ENCODE data around the gene TTC28. TPM values are rescaled to one million over a fixed set of nuclear protein-coding genes. Genes with fewer than 3 reads are reported as not detected.

Gene TTC28
- total and polyA plus RNA-seq, 8 donors, result 2.2 to 18.6 (median 11.5) TPM

DNA sequence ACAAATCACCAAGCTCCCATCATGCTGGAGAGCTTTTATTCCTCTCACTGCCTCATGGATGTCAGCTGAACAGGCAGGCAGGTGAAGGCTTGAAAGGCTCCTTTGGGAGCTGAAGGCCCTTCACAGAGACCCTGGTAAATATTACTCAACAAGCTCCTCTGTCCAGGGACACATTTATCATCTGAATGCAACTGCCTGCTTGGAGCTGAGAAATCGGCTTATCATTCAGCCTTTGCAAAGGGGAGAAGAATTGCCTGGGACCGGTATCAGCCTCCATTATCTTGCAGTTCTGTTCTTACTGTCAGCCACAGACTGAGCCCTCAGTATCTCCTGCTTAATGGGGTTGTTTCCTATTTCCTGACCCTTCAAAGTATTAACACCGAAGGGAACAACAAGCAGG lies 646.8 kb downstream of the TTC28 start:
- peak overlapping the region in 1 of 4 donors; percentile 17 for H3K27ac ChIP-seq
- H3K36me3 ChIP-seq, result no peaks in the 10 kb centered on the region
- FAIRE-seq (no peak), DNase-seq (peak in 1 of 6 donors; percentile 6), ATAC-seq (no peak)
- H3K4me1 ChIP-seq, result peaks cover 25 to 28% (median 27%) of the 10 kb centered on the region in 3 donors
- H3K27me3 ChIP-seq, result no peaks in the 10 kb centered on the region
- intact Hi-C loops (cut with DNase I), result no loop called here
- no peak overlapping the region for H3K4me3 ChIP-seq
- 57 to 58% methylated on average over 3 of the region's 3 CpGs for WGBS, 2 donors
- TF ChIP-seq, protein P1, sequence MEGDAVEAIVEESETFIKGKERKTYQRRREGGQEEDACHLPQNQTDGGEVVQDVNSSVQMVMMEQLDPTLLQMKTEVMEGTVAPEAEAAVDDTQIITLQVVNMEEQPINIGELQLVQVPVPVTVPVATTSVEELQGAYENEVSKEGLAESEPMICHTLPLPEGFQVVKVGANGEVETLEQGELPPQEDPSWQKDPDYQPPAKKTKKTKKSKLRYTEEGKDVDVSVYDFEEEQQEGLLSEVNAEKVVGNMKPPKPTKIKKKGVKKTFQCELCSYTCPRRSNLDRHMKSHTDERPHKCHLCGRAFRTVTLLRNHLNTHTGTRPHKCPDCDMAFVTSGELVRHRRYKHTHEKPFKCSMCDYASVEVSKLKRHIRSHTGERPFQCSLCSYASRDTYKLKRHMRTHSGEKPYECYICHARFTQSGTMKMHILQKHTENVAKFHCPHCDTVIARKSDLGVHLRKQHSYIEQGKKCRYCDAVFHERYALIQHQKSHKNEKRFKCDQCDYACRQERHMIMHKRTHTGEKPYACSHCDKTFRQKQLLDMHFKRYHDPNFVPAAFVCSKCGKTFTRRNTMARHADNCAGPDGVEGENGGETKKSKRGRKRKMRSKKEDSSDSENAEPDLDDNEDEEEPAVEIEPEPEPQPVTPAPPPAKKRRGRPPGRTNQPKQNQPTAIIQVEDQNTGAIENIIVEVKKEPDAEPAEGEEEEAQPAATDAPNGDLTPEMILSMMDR (IDR thresholded peaks at IDR 0.05), result no peak
- no peaks in the 10 kb centered on the region for H3K9me3 ChIP-seq

DNA sequence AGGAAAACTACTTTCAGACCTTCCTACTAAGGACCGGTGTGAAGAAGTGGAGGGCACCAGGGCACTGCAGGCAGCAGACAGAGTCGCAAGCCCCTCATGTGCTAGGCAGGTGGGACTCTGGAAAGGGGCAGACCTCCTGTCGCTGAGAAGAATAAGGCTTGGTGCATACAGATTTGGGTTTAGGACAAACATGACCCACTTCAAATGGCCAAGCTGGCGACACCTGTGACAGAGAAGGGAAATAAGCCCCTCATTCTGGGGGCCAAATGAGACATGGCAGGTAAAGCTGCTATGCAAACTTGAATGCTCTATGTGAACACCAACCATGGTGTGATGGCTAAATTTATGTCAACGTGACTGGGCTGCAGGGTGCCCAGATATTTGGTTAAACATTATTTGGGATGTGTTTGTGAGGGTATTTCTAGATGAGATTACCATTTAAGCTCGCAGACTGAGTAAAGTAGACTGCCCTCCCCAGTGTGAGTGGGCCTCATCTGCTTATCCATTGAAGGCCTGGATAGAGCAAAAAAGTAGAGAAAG lies 648.2 kb downstream of the TTC28 start:
- no peak overlapping the region for H3K4me3 ChIP-seq
- no peak for ATAC-seq
- intact Hi-C loops (cut with DNase I), result no loop called here
- TF ChIP-seq, protein P1 (IDR thresholded peaks at IDR 0.05), result no peak
- no peaks in the 10 kb centered on the region for H3K36me3 ChIP-seq
- FAIRE-seq, result no peak
- peak in 1 of 6 donors; percentile 34 for DNase-seq
- H3K27me3 ChIP-seq, result no peaks in the 10 kb centered on the region
- 93 to 94% methylated on average over 6 of the region's 6 CpGs for WGBS, 2 donors
- H3K9me3 ChIP-seq, result no peaks in the 10 kb centered on the region
- H3K27ac ChIP-seq, result no peak overlapping the region
- peaks cover 31 to 35% (median 32%) of the 10 kb centered on the region in 3 donors for H3K4me1 ChIP-seq

GRCh38 chr22:28030473-28030872 lies 649.2 kb downstream of the TTC28 start:
- no peak for ATAC-seq
- H3K4me1 ChIP-seq, result peaks cover 31 to 35% (median 31%) of the 10 kb centered on the region in 3 donors
- no peak overlapping the region for H3K4me3 ChIP-seq
- no peaks in the 10 kb centered on the region for H3K27me3 ChIP-seq
- no peaks in the 10 kb centered on the region for H3K9me3 ChIP-seq
- WGBS, 2 donors, result 85 to 90% methylated on average over 4 of the region's 4 CpGs
- H3K27ac ChIP-seq, result peak overlapping the region in 3 of 4 donors; percentile 75 to 80 (median 80)
- no peaks in the 10 kb centered on the region for H3K36me3 ChIP-seq
- TF ChIP-seq, protein P1 (IDR thresholded peaks at IDR 0.05), result no peak
- FAIRE-seq, result no peak
- intact Hi-C loops (cut with DNase I), result no loop called here
- DNase-seq, result no peak

DNA sequence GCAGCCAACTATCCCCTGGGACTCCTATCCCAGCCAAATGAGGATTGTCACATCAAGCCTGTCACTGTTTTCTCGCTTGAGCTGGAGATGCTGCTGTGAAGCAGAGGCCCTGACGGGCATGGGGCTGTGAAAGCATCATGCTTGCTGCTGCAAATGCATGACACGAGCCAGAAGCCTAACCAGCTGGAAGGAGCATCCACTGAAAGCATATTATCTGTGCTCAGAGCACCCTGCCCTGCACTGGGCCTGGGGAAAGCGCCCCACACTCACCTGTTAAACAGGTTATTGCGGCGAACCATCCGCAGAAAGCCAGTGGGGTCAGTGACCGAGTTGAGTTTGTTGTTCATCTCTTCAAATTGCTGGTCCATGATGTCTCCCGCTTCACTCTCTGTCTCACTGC lies 649.7 kb downstream of the TTC28 start:
- Histone ChIP-seq H3K27ac (peak overlapping the region; percentile 54 to 80 (median 78)), H3K9me3 (no peaks in the 10 kb centered on the region), H3K4me3 (no peak overlapping the region), H3K4me1 (peaks cover 26 to 31% (median 30%) of the 10 kb centered on the region in 3 donors), H3K36me3 (no peaks in the 10 kb centered on the region), H3K27me3 (no peaks in the 10 kb centered on the region)
- ATAC-seq, result no peak
- 91% methylated on average over 9 of the region's 9 CpGs for WGBS, 2 donors
- intact Hi-C loops (cut with DNase I), result loop anchor here in 1 of 3 donors (10.0 kb wide), 1 partner anchor 565 kb away; no protein-coding TSS in a partner anchor
- DNase-seq, result peak in 2 of 6 donors; percentile 10 to 43
- TF ChIP-seq, protein P1 (IDR thresholded peaks at IDR 0.05), result no peak
- no peak for FAIRE-seq
